ENCODE data around the gene PDLIM4.

The PDLIM4 gene

GRCh38 chr5:132257131-132258101, at the start of gene PDLIM4:
Gene PDLIM4 (plus strand): TSS chr5:132257696. CDS start chr5:132257735, 39 bp downstream.
- no peak for DNase-seq

GRCh38 chr5:132207778-132208177, 49.7 kb upstream of the PDLIM4 start:
- no peak for DNase-seq

- DNase-seq = no peak
These were observed 48.4 kb upstream of the PDLIM4 start for GRCh38 chr5:132209131-132209530.

GRCh38 chr5:132209901-132210545, 47.5 kb upstream of the PDLIM4 start:
- DNase-seq = no peak

- no peak for DNase-seq
These were observed 46.6 kb upstream of the PDLIM4 start for GRCh38 chr5:132210944-132211343.

- DNase-seq = no peak
These were observed 45.7 kb upstream of the PDLIM4 start for GRCh38 chr5:132211787-132212186.

- DNase-seq = no peak
These were observed 43.8 kb upstream of the PDLIM4 start for GRCh38 chr5:132213666-132214065.

- DNase-seq = no peak
These were observed 43.0 kb upstream of the PDLIM4 start for GRCh38 chr5:132214491-132214890.

- DNase-seq = no peak
These were observed 42.2 kb upstream of the PDLIM4 start for GRCh38 chr5:132215329-132215728.

- DNase-seq = no peak
These were observed 39.2 kb upstream of the PDLIM4 start for GRCh38 chr5:132218321-132218720.

- no peak for DNase-seq
These were observed 38.1 kb upstream of the PDLIM4 start for GRCh38 chr5:132219289-132219970.

GRCh38 chr5:132219981-132220380, 37.5 kb upstream of the PDLIM4 start:
- DNase-seq = no peak

GRCh38 chr5:132220491-132220890, 37.0 kb upstream of the PDLIM4 start:
- no peak for DNase-seq

- no peak for DNase-seq
These were observed 35.5 kb upstream of the PDLIM4 start for GRCh38 chr5:132221781-132222648.

- DNase-seq = no peak
These were observed 34.9 kb upstream of the PDLIM4 start for GRCh38 chr5:132222649-132223038.

- DNase-seq = no peak
These were observed 33.6 kb upstream of the PDLIM4 start for GRCh38 chr5:132223861-132224260.

GRCh38 chr5:132224716-132225115, 32.8 kb upstream of the PDLIM4 start:
- DNase-seq = no peak

GRCh38 chr5:132225165-132226032, 32.1 kb upstream of the PDLIM4 start:
- DNase-seq = peak; percentile 1

- no peak for DNase-seq
These were observed 30.8 kb upstream of the PDLIM4 start for GRCh38 chr5:132226516-132227234.

- DNase-seq = no peak
These were observed 30.3 kb upstream of the PDLIM4 start for GRCh38 chr5:132227235-132227484.
